HG02970 (cell line): ENCODE measurements around the gene CASQ1.

Experiments used
- ATAC-seq: cut with Tn5 transposase; IDR thresholded peaks from one replicate; pipeline ENCODE4 v1.9.1; 2021; ENCODE audit warnings: mild to moderate bottlenecking, moderate library complexity, moderate number of reproducible peaks; ENCODE audit not compliant: unreplicated experiment, low FRiP score

CASQ1 gene

DNA sequence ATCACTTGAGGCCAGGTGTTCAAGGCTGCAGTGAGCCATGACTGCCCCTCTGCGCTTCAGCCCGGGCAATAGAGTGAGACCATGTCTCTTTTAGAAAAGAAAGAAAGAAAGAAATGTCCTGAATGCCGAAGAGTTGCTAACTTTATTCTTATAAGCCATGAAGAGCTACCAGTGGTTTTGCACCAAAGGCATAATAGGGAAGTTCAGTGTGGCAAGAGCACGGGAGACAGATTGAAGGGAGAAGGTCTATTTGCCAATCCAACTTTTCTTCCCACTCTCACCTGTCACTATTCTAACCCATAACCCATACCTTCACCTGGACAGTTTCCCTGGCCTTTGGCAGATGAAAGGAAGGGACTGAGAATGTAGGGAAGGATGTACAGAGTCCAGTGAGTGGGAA is 10.4 kb downstream of the CASQ1 start:
- no peak for ATAC-seq

DNA sequence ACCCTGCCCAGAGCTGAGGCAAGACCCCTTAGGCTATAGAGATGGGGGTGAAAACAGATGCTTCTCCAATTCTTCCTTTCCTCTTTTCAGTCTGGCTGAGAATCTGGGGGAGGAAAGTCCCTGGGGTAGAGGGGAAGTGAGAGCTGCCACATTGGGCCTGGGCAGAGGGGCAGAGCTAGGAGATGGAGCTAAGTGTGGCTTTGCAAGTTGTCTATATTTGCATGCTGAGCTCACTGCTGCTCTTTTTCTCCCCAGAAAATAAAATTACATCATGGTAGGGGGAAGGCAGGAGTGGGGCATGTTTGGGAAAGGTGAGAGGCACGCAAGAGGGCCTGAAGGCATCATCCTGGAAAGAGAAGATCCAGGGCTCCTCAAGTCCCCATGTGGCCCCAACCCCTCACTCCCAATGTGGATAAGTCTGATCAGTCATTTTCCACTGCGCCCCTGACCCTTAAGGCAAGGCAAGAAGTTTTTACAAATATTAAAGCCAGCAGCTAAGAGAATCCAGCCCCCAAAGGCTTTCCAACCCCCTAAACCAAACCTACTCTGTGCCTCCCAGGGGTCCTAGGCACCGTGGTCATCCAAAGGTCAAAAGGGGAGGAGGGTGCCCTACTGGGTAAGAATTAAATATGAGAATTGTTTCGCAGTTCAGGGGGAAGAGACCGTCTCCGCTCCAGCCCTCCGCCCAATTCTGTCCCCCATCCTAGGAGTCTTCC is 14.3 kb downstream of the CASQ1 start:
- ATAC-seq = peak; percentile 37

DNA sequence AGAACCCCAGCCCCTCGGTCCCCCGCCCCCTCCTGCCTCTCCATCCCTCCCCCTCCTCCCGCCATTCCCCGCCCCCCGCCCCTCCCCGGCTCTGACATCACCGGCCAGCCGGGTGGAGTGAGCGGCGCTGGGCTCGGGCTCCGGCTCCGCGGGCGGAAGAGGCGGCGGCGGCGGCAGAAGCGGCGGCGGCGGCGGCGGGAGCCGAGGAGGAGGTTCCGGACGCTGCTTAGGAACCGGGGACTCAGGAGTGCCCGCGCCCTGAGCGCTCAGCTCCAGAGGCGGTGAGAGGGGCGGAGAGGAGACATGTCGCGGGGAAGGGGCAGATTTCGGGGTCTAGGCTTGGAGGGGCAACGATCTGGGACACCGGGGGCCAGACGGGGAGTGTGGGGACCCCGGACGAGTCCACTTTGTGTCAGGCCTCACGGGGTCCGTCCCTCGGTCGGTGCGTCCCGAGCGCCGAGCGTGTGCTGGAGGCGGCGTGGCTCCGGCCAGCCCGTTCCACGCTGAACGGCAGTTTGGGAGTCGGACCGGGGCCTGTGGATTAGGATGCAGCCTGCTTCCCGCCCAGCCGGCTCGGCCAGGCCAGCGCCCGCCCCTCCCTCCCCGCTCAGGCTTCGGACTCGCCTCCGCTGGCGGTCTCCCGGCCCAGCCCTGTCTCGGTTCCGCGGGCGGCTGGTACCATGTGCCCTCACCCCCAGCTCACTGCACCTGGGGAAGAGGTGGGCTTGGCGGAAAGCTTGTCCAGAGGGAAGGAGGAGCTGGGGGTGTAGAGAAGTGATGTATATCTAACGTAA is 15.1 kb downstream of the CASQ1 start, which contains the start of gene PEA15:
Gene PEA15 (plus strand): TSS at position 143 of the 794 bp plus-strand sequence. CDS start 6,161 bp downstream, outside the sequence.
- ATAC-seq = peak; percentile 30

DNA sequence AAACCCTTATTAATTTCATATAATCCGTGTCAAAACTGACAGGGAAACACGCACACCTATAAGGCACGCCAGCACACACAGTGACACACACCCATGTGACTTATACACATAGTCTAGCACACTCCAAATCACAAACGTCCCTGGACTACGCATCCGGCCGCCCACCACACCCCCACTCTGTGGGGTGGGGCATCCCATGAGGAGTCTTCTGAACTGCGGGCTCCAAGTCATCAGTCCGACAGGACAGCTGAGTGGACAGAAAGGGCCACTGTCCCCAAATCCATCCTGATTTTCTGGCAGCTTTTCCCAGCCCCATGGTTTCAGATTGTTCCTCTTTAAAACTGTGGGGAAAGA is 15.6 kb downstream of the CASQ1 start:
- peak; percentile 18 for ATAC-seq

DNA sequence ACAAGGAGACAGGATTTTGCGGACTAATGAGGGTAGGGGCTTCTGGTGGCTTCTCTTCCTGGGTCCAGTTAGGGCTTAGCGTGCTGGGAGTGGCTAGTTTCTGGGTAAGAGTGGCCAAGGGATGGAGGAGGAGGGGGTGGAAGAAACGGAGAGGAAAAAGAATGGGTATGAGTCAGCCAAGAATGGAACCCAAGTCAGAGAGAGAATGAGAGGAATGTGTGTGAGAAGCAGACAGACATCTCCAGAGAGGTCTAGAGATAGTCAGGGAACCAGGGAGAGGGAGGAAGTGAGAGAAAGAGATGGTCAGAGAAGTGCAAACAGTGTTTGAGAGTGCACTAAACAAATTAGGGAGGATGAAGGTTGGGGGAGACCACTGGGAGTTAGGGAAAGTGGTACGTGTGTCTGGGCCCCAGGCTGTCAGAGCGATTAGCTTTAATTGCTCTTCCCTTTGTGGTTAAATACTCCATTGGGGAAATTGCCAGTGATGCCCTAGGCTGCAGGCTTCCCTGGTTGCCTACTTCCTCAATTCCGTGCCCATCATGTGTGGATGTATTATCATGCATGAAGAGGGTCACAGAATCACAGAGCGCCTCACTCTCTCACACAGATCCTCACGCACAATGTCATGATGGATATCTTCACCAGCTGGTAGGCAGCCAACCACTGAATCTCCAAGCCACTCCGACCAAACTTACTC is 16.2 kb downstream of the CASQ1 start:
- no peak for ATAC-seq

DNA sequence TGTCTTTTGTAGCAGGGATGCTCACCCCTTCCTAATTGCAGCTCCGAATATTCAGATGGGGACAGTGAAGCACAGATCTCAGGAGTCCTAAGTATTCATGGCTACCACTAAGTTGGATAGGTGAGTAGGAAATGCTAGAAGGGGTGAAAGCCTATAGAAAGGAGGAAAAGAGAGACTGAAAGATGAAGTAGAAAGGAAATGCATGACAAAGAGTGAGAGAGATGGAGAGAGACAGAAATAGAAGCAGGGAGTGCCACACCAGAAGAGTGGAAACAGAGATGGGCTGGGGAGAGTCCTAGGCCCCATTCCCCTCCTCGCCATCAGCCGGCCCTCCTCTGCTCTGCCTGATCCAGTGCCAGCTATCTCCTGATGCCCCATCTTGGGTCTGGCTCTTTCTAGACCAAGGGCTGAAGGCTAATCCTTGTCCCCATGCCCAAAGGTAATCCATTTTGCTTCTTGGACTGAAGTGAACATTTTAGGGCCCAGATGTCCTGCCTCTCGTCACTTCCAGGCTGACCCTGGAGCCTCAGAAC is 16.8 kb downstream of the CASQ1 start:
- no peak for ATAC-seq

DNA sequence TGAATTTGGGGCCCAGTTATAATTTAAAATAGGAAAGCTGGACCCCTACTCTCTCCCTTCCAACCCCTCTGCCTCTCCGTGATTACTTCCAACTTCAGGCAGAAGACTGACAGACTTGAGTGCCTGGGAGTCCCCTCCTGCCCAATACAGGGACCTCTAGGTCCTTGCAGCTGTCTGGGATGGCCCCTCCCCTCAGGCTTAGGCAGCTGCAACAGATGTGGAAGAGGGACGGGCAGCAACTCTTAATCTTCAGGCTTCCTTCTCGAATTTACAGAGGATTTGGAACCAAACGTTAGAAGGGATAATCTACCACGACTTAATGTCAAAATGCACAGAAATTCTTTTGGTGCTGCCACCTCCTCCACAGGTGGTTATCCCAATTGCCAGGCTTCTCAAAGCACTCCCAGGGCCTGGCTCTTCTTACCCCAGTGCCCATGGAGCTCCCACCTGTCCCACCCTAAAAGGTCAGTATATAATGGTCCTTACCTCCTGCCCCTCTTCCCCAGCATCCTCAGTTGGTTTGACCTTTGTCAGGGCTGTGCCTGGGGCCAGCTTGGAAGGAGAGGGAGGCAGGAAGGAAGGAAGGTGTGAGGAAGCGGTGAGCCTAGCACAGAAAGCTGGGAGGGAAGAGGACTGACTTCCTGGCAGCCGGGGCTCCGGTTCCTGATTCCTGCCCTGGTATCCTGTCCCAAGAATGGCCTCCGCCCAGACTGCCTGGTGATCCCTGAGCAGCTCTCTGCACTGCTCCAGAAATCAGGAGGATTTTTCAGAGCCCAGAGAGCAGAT is 17.6 kb downstream of the CASQ1 start:
- ATAC-seq = no peak

DNA sequence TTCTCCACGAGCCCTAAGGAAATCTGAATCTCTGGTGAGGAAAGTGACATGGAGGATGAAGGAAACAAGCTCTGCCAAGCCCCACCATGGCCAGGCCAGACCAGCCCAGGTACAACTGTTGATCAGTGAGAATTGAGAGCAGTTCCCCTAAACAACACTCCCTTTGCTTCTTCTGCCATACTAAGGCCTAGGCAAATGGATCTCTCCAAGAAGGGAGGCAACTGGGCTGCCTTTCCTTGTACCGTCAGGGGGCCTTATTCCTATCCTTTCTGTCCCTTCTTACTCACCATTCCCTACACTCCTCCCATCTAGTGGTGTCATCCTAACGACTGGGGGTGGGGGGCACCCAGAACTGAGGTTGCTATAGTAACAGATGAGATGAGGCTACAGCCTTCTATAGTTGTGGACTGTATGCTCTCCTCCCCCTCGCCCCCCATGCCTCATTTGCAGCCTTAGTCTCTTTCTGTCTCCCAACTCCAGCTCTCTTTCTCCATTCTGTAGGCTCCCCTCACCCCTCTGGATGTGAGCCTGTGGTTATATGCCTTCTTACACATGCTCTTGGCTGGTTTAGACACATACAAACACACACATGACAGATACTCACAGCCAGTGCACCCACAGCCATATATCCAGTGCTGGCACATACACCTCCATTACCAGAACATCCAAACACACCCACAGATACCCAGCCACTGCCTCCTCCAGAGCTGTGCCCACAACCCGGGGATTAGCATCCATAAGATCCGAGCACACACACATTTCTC is 18.4 kb downstream of the CASQ1 start:
- no peak for ATAC-seq

DNA sequence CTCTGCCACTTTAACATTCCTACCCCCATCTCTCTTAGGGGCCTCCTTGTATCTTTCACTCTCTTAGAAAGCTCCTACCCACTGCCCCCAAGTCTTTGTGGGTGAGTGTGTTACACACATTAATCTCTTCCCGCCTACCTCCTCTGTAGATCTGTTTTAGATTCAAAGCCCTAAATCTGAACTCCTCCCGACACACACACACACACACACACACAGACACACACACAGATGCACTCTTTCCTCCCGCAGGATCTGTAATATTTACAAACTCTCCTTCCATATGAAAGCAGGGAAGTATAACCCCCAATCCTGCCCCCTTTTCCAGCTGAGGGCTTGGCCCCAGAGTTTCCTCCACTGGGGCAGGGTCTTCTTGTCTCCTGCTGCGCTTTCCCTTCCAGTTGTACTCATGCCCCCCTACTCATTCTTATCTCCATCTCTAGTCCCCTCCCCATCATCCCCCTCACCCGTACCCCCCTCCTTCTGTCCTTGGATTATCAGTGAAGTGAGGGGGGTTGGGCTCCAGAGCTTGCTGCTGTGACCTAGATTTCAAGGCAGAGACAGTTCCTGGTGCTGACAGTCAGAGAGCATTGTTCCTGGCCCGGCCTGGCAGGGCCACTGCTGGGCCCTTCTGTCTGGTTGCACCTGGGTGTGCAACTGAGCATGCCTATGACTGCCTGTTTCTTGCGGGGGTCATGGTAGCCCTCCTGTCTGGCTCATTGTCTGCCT is 19.1 kb downstream of the CASQ1 start:
- ATAC-seq = no peak

DNA sequence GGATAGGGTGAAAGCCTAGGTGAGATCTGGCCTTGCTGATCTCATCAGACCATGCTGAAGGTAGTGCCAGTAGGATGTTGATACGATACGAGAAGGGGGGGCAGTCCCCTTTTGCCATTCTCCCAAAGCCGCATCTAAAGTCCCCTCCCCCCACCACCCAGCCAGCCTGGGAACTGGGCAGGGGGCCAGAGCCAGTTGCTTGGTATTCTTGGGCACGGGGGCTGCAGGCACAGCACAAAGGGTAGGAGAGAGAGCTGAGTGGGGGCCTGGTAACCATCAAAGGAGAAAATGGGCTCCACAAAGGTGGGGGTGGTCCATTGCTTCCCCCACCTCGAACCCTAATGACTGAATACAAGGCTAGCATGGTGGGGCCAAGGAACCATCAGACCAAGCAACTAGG is 20.2 kb downstream of the CASQ1 start:
- no peak for ATAC-seq

DNA sequence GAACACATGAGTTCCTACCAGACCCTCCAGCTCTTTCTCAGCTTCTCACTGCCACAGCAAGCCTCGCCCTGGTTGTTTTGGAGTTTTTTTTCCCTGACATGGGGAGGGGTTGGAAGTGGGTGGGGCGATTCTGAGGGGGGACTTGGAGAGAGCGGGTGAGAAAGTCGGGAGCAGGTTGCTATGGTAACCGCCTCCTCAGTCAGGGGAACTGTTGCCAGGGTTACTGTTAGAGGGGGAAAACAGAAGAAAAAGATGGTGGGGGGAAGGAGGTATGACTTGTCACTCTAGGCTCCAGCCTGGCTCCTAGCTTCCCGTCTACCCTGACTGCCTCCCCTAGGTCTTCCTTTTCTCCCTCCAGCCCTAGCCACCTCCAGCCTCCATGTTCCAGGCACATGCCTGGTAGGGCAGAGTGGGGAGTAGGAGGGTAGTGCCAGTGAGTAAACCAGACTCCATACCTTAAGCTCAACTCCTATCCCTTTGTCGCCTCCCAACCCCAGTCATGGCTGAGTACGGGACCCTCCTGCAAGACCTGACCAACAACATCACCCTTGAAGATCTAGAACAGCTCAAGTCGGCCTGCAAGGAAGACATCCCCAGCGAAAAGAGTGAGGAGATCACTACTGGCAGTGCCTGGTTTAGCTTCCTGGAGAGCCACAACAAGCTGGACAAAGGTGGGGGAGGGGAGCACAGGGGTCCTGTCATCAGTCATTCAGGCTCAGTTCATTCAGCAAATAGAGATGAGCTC is 20.8 kb downstream of the CASQ1 start:
- ATAC-seq = no peak

DNA sequence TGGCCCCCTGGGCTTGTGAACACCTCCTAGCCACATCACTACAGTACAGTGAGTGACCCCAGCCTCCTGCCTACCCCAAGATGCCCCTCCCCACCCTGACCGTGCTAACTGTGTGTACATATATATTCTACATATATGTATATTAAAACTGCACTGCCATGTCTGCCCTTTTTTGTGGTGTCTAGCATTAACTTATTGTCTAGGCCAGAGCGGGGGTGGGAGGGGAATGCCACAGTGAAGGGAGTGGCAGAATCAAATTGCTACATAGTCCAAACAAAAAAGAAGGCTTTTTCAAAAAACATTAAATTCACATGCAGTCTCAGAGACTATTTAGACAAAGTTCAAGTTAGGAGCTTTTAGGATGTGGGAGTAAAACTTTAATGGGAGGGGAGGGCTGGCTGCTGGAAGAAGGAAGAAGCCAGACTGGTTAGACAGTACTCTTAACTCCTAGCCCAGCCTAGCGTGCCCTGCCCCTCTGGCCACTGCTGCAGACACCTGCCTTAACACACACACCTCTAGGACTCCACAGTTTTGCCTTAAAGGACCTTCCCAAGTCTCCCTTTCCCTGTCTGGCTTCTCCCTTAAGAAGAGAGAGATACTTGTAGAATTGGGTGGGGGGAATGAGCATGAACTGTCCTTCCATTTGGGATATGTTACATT is 24.2 kb downstream of the CASQ1 start:
- no peak for ATAC-seq

DNA sequence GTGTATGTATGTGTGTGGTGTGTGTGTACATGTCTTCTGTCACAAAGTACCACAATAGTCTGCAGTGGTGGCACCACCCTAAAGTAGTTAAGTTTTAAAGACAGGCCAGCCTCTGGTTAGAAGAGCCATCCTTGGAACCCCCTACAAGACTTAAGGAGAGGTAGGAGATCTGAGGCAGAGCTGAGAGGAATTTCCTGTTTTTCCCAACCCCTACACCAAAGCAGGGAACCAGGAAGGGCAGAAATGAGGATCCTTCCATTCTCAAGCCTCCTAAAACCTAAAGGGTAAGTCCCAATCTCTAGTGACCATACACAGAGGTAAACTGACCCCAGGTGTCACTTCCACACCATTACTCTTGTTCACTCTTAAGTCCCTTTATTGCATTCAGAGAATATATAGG is 25.9 kb downstream of the CASQ1 start:
- ATAC-seq = no peak

DNA sequence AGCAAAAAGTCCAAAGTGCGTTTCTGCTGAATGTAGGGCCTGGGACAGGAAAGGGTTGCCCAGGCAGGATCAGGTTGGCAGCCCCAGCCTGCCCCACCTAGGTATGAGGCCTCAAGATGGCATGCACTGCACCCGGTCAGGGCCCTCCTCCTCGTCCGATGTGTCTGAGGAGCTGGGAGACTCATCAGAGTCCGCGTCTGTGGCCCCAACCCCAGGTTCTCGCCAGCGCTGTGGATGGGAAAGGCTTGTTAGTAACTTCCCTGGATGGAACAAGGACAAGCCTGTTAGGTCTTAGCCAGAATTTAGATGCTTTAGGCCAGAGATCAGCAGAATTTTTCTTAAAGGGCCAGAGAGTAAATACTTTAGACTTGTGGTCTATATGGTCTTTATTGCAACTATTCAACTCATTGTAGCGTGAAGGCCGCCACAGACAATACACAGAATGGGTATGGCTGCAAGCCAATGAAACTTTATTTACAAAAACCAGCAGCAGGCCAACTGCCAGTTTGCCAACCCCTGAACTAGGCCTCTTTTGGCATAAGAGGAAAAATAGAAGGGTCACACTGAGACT is 27.2 kb downstream of the CASQ1 start:
- no peak for ATAC-seq

DNA sequence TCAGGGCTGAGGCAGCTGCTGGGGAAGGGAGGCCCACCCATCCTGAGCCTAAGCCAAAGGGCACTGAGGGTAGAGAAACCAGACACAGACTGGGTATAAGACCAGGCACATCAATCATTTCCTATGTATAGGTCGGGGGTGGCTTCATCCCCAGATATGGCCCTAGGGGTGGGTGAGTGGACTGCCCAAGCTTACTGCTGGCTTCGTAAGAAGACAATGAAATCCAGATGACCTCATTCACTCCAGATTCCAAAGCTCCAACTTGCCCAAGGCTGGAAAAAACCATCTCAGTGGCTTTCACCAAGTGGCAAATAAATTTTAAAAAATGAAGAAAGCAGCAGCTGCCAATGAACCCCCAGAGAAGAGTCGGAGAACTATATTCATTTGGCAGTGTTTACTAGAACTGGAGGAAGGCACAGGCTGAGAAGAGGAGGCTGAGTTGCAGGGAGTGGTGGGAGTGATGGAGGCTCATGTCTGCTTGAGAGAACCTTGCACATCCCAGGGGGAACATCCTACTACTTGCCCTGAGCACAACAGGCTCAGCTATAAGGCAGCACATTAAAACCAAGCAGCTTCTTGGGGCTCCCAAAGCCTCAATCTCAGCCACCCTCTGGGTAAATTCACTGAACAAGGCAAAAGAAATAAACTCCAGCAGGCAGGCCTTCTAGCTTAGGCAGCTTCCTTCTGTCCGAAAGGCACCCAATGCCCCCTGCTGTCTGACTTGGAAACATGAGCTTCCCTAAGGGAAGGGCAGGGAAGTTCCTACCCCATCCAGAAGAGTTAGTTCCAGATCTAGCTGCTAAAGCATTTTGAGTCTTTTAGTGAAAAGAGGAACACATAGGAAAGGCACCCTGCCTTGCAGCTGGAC is 28.9 kb downstream of the CASQ1 start:
- ATAC-seq = no peak

DNA sequence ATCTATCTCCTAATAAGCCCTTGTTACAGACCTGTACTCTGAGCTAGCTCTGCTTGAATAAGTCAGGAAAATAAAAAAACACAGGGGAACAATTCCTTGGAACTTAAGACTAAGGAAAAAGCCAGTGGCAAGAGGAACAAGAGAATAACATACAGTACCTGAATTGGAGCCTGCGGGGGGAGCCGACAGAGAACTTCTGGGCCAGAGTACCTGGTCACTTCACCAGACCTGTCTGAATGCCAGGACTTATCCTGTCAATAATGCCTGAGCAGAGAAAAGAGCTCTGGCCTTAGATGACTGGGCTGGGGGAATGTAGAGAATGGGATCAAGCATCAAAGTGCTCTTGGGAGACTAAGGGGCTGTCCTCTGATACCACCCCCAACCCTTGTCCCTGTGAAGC is 29.9 kb downstream of the CASQ1 start:
- ATAC-seq = no peak

DNA sequence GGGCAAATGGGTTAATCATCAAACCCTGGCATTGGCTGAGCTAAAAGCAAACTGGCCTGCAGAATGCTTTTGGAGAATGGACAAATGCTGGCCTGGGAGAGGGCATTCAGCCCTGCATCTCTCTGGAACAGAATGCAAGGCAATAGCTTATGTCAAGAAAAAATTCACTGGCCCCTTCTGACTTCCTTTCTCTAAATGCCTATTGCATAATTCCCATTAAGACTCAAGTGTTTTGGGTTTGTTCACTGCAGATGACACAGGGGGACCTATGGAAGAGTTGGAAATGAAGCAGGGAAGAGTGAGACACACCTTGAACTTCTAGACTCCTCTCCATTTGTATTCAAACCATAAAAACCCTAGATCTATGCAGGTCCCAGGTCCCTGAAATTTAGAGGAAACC is 30.7 kb downstream of the CASQ1 start:
- ATAC-seq = no peak
